Measurements from ENCODE around the gene RPS6KA4. TPM values are rescaled to one million over a fixed set of nuclear protein-coding genes. Genes with fewer than 3 reads are reported as not detected.
"Not testable (repeated sequence)": the region's sequence is repeated elsewhere in the genome, so short reads cannot be mapped to it uniquely, and the experiment has no call there.

RPS6KA4 gene
- total RNA-seq, 1 experiment from 2014 or later = 67.3 TPM

- CTCF ChIA-PET = no interaction called here
- ATAC-seq (no peak), DNase-seq (ENCODE audit: low read depth, low spot score) (no peak)
- Histone ChIP-seq H3K4me3 (replicated peaks in 1 of 2; ENCODE audit: low read depth in 1 of 2, low read length in 2 of 2) (no peak overlapping the region), H3K27me3 (ENCODE audit: insufficient read depth, low read length) (no peaks in the 10 kb centered on the region), H2AFZ (ENCODE audit: low read depth, low read length, poor library complexity, severe bottlenecking) (no peak overlapping the region), H3K9me3 (ENCODE audit: control insufficient read depth in 1 of 2, insufficient read depth in 1 of 2, low read depth in 1 of 2, low read length in 2 of 2) (peaks cover 0 to 8% of the 10 kb centered on the region in 2 experiments; a peak in 1 of 4 replicates), H3K4me1 (ENCODE audit: control insufficient read depth in 1 of 2, insufficient read depth in 2 of 2, low read length in 2 of 2) (no peaks in the 10 kb centered on the region), H3K36me3 (ENCODE audit: control insufficient read depth in 1 of 2, insufficient read depth in 2 of 2, low read length in 2 of 2) (no peaks in the 10 kb centered on the region), H3K9ac (ENCODE audit: low read length) (no peak overlapping the region), H4K20me1 (ENCODE audit: insufficient read depth) (no peaks in the 10 kb centered on the region), H3K79me2 (ENCODE audit: insufficient read depth, low read length) (no peaks in the 10 kb centered on the region), H3K27ac (ENCODE audit: low read depth, low read length) (no peak overlapping the region), H3K9me2 (ENCODE audit: insufficient read depth) (no peaks in the 10 kb centered on the region), H3K4me2 (ENCODE audit: low read length) (no peak overlapping the region)
- RAD21 ChIA-PET (ENCODE audit: low non-redundant PET in 1 of 2, low total read pairs in 2 of 2, uncharacterized antibody in 2 of 2, unreplicated experiment in 2 of 2) = no interaction called here
- no TSS peak for BruUV-seq (replicated peaks)
- intact Hi-C loops (cut with micrococcal nuclease) = no loop called here
- TF ChIP-seq CEBPB (IDR thresholded peaks at IDR 0.05; ENCODE audit: low read depth) (no peak), EZH2 (IDR thresholded peaks at IDR 0.05) (no peak), CBX3 (IDR thresholded peaks at IDR 0.05; ENCODE audit: low read depth) (no peak), RAD21 (IDR thresholded peaks at IDR 0.05; ENCODE audit: low read depth) (no peak)
- POLR2A ChIA-PET = interaction anchor here (0.7 kb wide), 1 partner anchor 10 kb away, joined by 3 read pairs; no protein-coding TSS in a partner anchor
These were observed 57.2 kb downstream of the RPS6KA4 start for GRCh38 chr11:64415996-64416728.

GRCh38 chr11:64418233-64418632 lies 59.3 kb downstream of the RPS6KA4 start:
- not testable (repeated sequence) for BruUV-seq (replicated peaks)

More at GRCh38 chr11:64418233-64418632, 59.3 kb downstream of the RPS6KA4 start:
- H3K36me3 ChIP-seq (ENCODE audit: control insufficient read depth in 1 of 2, insufficient read depth in 2 of 2, low read length in 2 of 2); ATAC-seq; DNase-seq (ENCODE audit: low read depth, low spot score); POLR2A ChIA-PET; intact Hi-C loops (cut with micrococcal nuclease); H3K9me2 ChIP-seq (ENCODE audit: insufficient read depth); H3K79me2 ChIP-seq (ENCODE audit: insufficient read depth, low read length); RAD21 ChIA-PET (ENCODE audit: low non-redundant PET in 1 of 2, low total read pairs in 2 of 2, uncharacterized antibody in 2 of 2, unreplicated experiment in 2 of 2); H3K9ac ChIP-seq (ENCODE audit: low read length); H3K27me3 ChIP-seq (ENCODE audit: insufficient read depth, low read length); H4K20me1 ChIP-seq (ENCODE audit: insufficient read depth); H2AFZ ChIP-seq (ENCODE audit: low read depth, low read length, poor library complexity, severe bottlenecking); H3K27ac ChIP-seq (ENCODE audit: low read depth, low read length); H3K4me3 ChIP-seq (replicated peaks in 1 of 2; ENCODE audit: low read depth in 1 of 2, low read length in 2 of 2); H3K4me1 ChIP-seq (ENCODE audit: control insufficient read depth in 1 of 2, insufficient read depth in 2 of 2, low read length in 2 of 2); H3K4me2 ChIP-seq (ENCODE audit: low read length): not testable (repeated sequence)
- H3K9me3 ChIP-seq (ENCODE audit: control insufficient read depth in 1 of 2, insufficient read depth in 1 of 2, low read depth in 1 of 2, low read length in 2 of 2) = peaks cover 0 to 16% of the 10 kb centered on the region in 2 experiments; a peak in 1 of 4 replicates
- CTCF ChIA-PET = interaction anchor here (1.1 kb wide), 1 partner anchor 31 kb away, joined by 3 read pairs; no protein-coding TSS in a partner anchor

Measured in HCT116 (cell line).